Mesodermal cell (in vitro differentiated cells): ENCODE measurements around the gene NGEF.

Experiments
- H3K27ac ChIP-seq: 2 replicates; pipeline ENCODE4 v1.7.0; 2013; ENCODE audit warnings: mild to moderate bottlenecking, low read depth, low read length, moderate library complexity; ENCODE audit not compliant: severe bottlenecking
- H3K36me3 ChIP-seq: 2 replicates; pipeline ENCODE4 v1.7.1; 2013; ENCODE audit warnings: mild to moderate bottlenecking, low read length, moderate library complexity; ENCODE audit not compliant: control insufficient read depth, insufficient read depth
- H3K4me1 ChIP-seq: one replicate; pipeline ENCODE4 v1.7.1; 2013; ENCODE audit warnings: mild to moderate bottlenecking, low read length; ENCODE audit not compliant: insufficient read depth, control insufficient read depth, poor library complexity, severe bottlenecking
- H3K4me3 ChIP-seq: 2 replicates; pipeline ENCODE4 v1.7.0; 2013; ENCODE audit warnings: low read length, control low read depth, mild to moderate bottlenecking; ENCODE audit not compliant: insufficient read depth, poor library complexity, severe bottlenecking; ENCODE audit errors: extremely low read depth
- H3K9me3 ChIP-seq: 2 replicates; pipeline ENCODE4 v1.7.1; 2013; ENCODE audit warnings: mild to moderate bottlenecking, low read length, moderate library complexity; ENCODE audit not compliant: control insufficient read depth
- WGBS, 2 experiments: methylation state at CpG; one replicate each; pipeline ENCODE4 v1.1.5; 2013; ENCODE audit warnings: missing lambda C conversion rate in 2 of 2; ENCODE audit not compliant: insufficient coverage in 2 of 2; 5-methylcytosine and 5-hydroxymethylcytosine counted together

Gene NGEF

DNA sequence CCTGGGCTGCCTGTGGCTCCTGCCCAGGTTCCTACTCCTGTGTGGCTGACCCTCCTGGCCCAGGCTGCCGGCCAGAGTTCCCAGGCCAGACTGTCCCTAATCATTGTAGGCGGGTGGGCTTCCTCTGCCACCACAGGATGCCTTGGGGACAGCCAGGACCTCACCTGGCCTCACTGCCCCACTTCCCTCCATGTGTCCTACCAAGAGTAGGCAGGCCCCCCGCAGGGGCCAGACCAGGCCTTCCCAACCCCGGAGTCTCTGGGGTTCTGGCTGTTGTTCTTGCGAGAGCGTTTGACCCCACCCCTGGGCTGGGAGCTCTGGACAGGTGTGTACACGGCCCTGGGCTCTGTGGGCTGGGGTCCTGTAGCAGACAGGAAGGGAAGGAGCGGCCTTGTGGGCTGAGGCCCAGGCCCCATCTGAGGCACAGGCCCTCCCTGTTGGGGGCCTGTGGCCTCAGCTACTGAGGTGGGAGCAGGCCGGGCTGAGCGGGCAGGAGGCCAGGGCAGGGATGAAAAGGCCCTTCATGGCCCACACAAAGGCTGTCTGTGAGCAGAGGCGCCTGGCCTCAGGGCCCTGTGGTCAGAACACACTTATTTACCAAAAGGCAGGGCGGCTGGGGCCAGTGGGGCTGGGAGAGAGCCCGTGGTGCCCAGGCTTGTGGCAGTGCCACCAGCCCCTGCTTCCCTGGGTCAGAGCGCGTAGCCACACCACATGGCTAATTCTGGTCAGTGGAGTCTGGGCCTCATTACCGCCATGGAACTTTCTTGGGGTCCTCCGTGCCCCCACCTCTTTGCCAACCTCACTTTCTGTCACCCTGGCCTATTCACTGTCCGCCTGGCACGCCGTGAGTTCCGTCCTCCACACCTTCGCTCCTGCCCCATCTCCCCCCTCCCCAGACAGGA is 141.0 kb downstream of the NGEF start:
- H3K4me1 ChIP-seq: no peaks in the 10 kb centered on the region
- H3K36me3 ChIP-seq: no peaks in the 10 kb centered on the region
- no peak overlapping the region for H3K4me3 ChIP-seq
- H3K27ac ChIP-seq: no peak overlapping the region
- 92 to 93% methylated on average over 13 to 16 of the region's 22 CpGs for WGBS, 2 experiments
- no peaks in the 10 kb centered on the region for H3K9me3 ChIP-seq

- no peaks in the 10 kb centered on the region for H3K4me1 ChIP-seq
- 93% methylated on average over 10 to 13 of the region's 15 CpGs for WGBS, 2 experiments
- no peak overlapping the region for H3K27ac ChIP-seq
- no peaks in the 10 kb centered on the region for H3K9me3 ChIP-seq
- H3K4me3 ChIP-seq: no peak overlapping the region
- H3K36me3 ChIP-seq: no peaks in the 10 kb centered on the region
Observed at GRCh38 chr2:232871418-232871834, 141.6 kb downstream of the NGEF start.

DNA sequence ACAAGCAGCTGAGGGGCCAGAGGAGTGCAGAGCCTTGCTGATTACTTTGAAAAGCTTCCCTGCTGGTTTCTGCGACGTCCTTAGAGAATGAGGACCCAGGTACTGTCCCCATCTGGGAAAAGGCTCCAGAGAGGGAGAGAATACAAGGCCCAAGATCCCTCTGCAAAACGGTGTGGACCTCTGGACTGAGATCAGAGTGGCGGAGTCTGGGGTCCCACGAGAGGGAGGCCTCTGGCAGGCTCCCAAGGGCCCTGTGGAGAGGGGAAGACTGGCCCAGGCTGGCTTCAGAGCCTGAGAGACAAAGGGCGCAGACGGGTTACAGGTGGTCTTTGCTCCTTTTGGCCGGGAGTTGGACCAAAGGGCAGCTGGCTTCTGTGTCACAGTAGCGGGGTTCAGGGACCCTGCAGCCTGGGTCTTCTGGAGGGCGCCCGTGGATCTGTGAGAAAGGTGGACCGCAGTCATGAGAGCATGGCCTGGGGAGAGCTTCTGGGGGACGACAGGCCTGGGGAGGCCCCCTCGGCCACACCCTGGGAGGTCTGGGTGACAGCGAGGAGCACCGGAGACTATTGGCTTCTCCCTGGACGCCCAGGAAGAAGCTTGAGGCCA is 142.2 kb downstream of the NGEF start:
- Histone ChIP-seq H3K36me3 (no peaks in the 10 kb centered on the region), H3K27ac (no peak overlapping the region), H3K4me1 (no peaks in the 10 kb centered on the region), H3K4me3 (no peak overlapping the region), H3K9me3 (no peaks in the 10 kb centered on the region)
- 87 to 90% methylated on average over 11 to 17 of the region's 17 CpGs for WGBS, 2 experiments

GRCh38 chr2:232870018-232870765 is 142.9 kb downstream of the NGEF start, which contains the start of gene SNORC:
SNORC (plus strand) TSS chr2:232870264; CDS start chr2:232870342, 78 bp downstream.
- H3K27ac ChIP-seq: no peak within 1 kb of the TSS
- no peaks in the 10 kb centered on the region for H3K36me3 ChIP-seq
- H3K4me3 ChIP-seq: no peak within 1 kb of the TSS
- 93 to 94% methylated on average over 16 of the region's 21 CpGs for WGBS, 2 experiments
- H3K4me1 ChIP-seq: no peaks in the 10 kb centered on the region
- H3K9me3 ChIP-seq: no peaks in the 10 kb centered on the region

DNA sequence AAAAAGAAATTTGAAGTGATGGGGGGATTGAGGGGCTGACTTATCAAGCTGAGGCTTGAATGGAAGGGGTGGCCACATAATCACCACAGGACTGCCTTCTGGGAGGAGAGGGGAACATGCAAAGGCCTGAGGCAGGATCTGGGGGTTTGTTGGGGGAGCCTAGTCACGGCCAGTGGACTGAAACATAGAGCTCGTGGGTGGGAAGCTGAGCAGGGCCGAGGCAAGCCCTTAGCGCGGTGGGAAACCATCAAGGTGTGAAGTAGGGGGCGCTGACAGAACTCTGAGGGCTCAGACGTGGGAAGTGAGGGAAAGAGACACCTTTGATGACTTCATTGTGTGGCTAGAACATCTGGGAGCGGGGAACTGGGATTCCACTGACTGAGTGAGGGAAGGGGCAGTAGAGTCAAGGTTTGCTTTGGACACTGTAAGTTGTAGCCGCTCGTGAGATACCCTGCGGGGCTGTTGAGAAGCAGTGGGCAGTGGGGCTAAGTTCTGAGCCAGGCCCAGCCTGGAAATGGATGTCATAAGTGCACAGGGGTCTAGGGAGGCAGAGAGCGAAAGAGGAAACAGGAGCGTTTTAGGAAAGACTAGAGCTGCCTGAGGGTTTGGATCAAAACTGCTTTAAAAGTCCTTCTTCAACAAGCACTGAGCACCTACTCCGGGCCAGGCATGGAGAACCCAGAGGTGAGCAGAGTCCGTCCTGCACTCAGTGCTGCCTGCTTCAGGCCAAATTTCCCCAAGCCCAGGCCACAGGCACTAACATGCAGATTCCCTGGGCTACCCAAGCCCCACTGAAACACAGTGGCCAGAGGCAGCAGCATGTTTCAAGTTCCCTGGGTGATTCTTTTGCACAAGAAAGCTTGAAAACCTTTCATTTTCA is 143.7 kb downstream of the NGEF start:
- Histone ChIP-seq H3K36me3 (no peaks in the 10 kb centered on the region), H3K4me3 (no peak overlapping the region), H3K27ac (no peak overlapping the region), H3K9me3 (no peaks in the 10 kb centered on the region), H3K4me1 (no peaks in the 10 kb centered on the region)
- WGBS, 2 experiments: 74 to 77% methylated on average over 12 to 14 of the region's 15 CpGs

- H3K9me3 ChIP-seq: no peaks in the 10 kb centered on the region
- H3K4me3 ChIP-seq: no peak overlapping the region
- peaks cover 3% of the 10 kb centered on the region for H3K36me3 ChIP-seq
- no peaks in the 10 kb centered on the region for H3K4me1 ChIP-seq
- WGBS, 2 experiments: 97% methylated on average over 4 of the region's 4 CpGs; no CpG with 5 or more reads in 1 of the 2 experiments
- H3K27ac ChIP-seq: no peak overlapping the region
Observed at GRCh38 chr2:232866104-232866503, 147.0 kb downstream of the NGEF start.

GRCh38 chr2:232865165-232865564 is 147.9 kb downstream of the NGEF start:
- no CpG with 5 or more reads among the region's 1 CpG for WGBS, 2 experiments
- H3K4me1 ChIP-seq: no peaks in the 10 kb centered on the region
- no peak overlapping the region for H3K27ac ChIP-seq
- H3K9me3 ChIP-seq: no peaks in the 10 kb centered on the region
- no peak overlapping the region for H3K4me3 ChIP-seq
- peaks cover 10% of the 10 kb centered on the region for H3K36me3 ChIP-seq

- no peaks in the 10 kb centered on the region for H3K9me3 ChIP-seq
- no peaks in the 10 kb centered on the region for H3K4me1 ChIP-seq
- H3K36me3 ChIP-seq: peaks cover 17% of the 10 kb centered on the region
- H3K27ac ChIP-seq: no peak overlapping the region
- no peak overlapping the region for H3K4me3 ChIP-seq
- 83 to 100% methylated on average over 1 to 2 of the region's 2 CpGs for WGBS, 2 experiments
Observed at GRCh38 chr2:232863996-232864395, 149.1 kb downstream of the NGEF start.

- Histone ChIP-seq H3K36me3 (peaks cover 43% of the 10 kb centered on the region), H3K9me3 (no peaks in the 10 kb centered on the region), H3K4me3 (no peak overlapping the region), H3K27ac (no peak overlapping the region), H3K4me1 (no peaks in the 10 kb centered on the region)
- WGBS, 2 experiments: 96% methylated on average over 3 of the region's 5 CpGs; no CpG with 5 or more reads in 1 of the 2 experiments
Observed at GRCh38 chr2:232861353-232861752, 151.7 kb downstream of the NGEF start.
